AG04449 (cell line): ENCODE measurements around the gene TOX4.
A peak's percentile ranks its signal among the peaks of the same experiment; 100 is the strongest.

Experiments used
- CTCF ChIA-PET: fragments of 350-600 bp; formaldehyde crosslinking; extraction: SDS; loops from one replicate; lab custom pipeline; 2021; ENCODE audit warnings: antibody characterized with exemption; lab: Yijun Ruan, JAX
- POLR2A ChIA-PET: fragments of 400-600, 350-600 bp; formaldehyde crosslinking; extraction: SDS; loops from one replicate; lab custom pipeline; 2020; ENCODE audit warnings: antibody characterized with exemption, inconsistent platforms; lab: Yijun Ruan, JAX
- DNase-seq: peaks from one replicate; pipeline ENCODE4 v3.0.0-alpha.2; 2010; ENCODE audit warnings: low read depth, low spot score
- H3K4me3 ChIP-seq: 2 replicates; pipeline ENCODE4 v1.5.1; 2011; ENCODE audit warnings: low read depth, mild to moderate bottlenecking, control low read depth, low read length
- TF ChIP-seq, protein P1 (sequence below): IDR thresholded peaks from one replicate; pipeline ENCODE4 v1.5.1; 2011; ENCODE audit warnings: mild to moderate bottlenecking, moderate library complexity, low read length, control low read depth, inconsistent platforms; ENCODE audit not compliant: insufficient read depth; ENCODE audit errors: missing control alignments

TOX4 gene

GRCh38 chr14:21467616-21468015 lies 9.4 kb upstream of the TOX4 start:
- ChIA-PET POLR2A (no interaction called here), CTCF (interaction anchor here (5.3 to 6.1 kb wide), 2 partner anchors 10 to 11 kb away, joined by 47 to 52 read pairs; partner anchors contain the start of genes CHD8, RAB2B and TOX4)
- peak; percentile 91 for DNase-seq
- no peak overlapping the region for H3K4me3 ChIP-seq
- TF ChIP-seq, protein P1, sequence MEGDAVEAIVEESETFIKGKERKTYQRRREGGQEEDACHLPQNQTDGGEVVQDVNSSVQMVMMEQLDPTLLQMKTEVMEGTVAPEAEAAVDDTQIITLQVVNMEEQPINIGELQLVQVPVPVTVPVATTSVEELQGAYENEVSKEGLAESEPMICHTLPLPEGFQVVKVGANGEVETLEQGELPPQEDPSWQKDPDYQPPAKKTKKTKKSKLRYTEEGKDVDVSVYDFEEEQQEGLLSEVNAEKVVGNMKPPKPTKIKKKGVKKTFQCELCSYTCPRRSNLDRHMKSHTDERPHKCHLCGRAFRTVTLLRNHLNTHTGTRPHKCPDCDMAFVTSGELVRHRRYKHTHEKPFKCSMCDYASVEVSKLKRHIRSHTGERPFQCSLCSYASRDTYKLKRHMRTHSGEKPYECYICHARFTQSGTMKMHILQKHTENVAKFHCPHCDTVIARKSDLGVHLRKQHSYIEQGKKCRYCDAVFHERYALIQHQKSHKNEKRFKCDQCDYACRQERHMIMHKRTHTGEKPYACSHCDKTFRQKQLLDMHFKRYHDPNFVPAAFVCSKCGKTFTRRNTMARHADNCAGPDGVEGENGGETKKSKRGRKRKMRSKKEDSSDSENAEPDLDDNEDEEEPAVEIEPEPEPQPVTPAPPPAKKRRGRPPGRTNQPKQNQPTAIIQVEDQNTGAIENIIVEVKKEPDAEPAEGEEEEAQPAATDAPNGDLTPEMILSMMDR, result no peak

DNA sequence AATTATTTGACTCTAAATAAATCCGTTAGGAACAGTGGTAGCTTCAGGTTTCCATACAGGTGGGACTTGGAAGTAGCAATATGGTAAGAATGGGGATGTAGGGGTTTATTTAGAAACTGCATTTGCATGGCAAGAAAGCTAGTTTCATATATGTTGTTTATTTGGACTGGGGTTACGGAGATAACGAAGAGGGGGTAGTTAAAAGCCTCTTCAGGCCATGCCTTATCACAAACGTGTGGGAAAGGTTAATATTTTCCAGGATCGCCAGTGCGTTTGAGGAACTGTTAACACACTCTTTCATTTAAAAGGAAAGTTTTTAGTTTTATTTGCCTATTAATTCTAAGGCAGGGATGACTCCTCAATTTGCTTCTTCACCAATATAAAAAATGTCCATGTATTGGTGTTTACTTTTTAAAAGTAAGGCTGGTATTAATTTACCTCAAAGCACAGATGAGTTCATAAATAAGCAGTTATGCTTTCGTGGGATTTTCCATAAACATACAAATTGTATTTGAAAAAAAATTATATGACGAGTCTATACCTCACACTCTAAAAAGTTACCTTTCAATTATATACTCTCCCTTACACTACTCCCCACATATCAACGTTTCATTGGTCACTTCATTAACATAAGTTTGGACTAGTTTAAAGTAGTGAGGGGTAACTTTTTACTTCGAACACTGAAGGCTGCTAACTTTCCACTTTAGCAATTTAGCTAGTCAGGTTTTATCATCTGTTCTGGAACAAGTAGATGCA lies 1.1 kb upstream of the TOX4 start:
- ChIA-PET CTCF (interaction anchor here (0.6 to 10.5 kb wide), 12 partner anchors 11 to 93 kb away, joined by 3 to 107 read pairs (median 12); partner anchors contain the start of genes CHD8, METTL3 and SALL2), POLR2A (interaction anchor here (0.9 to 1.5 kb wide), 2 partner anchors 10 to 39 kb away, joined by 4 read pairs; no protein-coding TSS in a partner anchor)
- TF ChIP-seq, protein P1, result no peak
- DNase-seq, result no peak
- H3K4me3 ChIP-seq, result peak overlapping the region; percentile 94

GRCh38 chr14:21476523-21476924 lies 471 bp upstream of the TOX4 start:
- ChIA-PET POLR2A (interaction anchor here (0.9 to 2.1 kb wide), 3 partner anchors 10 to 39 kb away, joined by 4 to 8 read pairs (median 4); partner anchors contain the start of gene METTL3), CTCF (interaction anchor here (0.6 to 10.5 kb wide), 11 partner anchors 11 to 94 kb away, joined by 3 to 107 read pairs (median 18); partner anchors contain the start of genes CHD8, METTL3 and SALL2)
- TF ChIP-seq, protein P1, result no peak
- DNase-seq, result no peak
- H3K4me3 ChIP-seq, result peak overlapping the region; percentile 94

- peak; percentile 85 for DNase-seq
- no peak overlapping the region for H3K4me3 ChIP-seq
- ChIA-PET CTCF (interaction anchor here (2.2 to 6.1 kb wide), 3 partner anchors 10 to 15 kb away, joined by 10 to 49 read pairs (median 28); partner anchors contain the start of genes RAB2B and TOX4), POLR2A (no interaction called here)
- TF ChIP-seq, protein P1, result no peak
These were observed 9.7 kb downstream of the TOX4 start for GRCh38 chr14:21486640-21487087.

GRCh38 chr14:21494902-21495762 lies 18.1 kb downstream of the TOX4 start:
- ChIA-PET POLR2A (interaction anchor here (0.8 kb wide), 1 partner anchor 16 kb away, joined by 3 read pairs; the partner anchor contains the start of gene METTL3), CTCF (interaction anchor here (0.8 to 6.4 kb wide), 6 partner anchors 13 to 63 kb away, joined by 3 to 107 read pairs (median 5); partner anchors contain the start of genes METTL3, RAB2B and TOX4)
- peak; percentile 42 for DNase-seq
- TF ChIP-seq, protein P1, result no peak
- H3K4me3 ChIP-seq, result no peak overlapping the region
